HG02973 (cell line): ENCODE results near the gene SLPI.

Experiments used
- ATAC-seq: cut with Tn5 transposase; IDR thresholded peaks from one replicate; pipeline ENCODE4 v1.9.1; 2021; ENCODE audit warnings: moderate library complexity; ENCODE audit not compliant: unreplicated experiment

The SLPI gene

GRCh38 chr20:45218636-45219035, 35.7 kb downstream of the SLPI start:
- no peak for ATAC-seq

GRCh38 chr20:45218124-45218523, 36.2 kb downstream of the SLPI start:
- no peak for ATAC-seq

GRCh38 chr20:45212836-45213235, 41.5 kb downstream of the SLPI start:
- no peak for ATAC-seq

GRCh38 chr20:45211569-45212474, 42.5 kb downstream of the SLPI start:
- ATAC-seq, result no peak

GRCh38 chr20:45209924-45210323, 44.4 kb downstream of the SLPI start:
- ATAC-seq, result no peak

GRCh38 chr20:45206725-45207124, 47.6 kb downstream of the SLPI start, which contains the start of gene SEMG1:
SEMG1 (plus strand) TSS chr20:45207033; CDS start chr20:45207054, 21 bp downstream.
- no peak for ATAC-seq
